ENCODE data around the gene CHMP2B. TPM values are rescaled to one million over a fixed set of nuclear protein-coding genes. Genes with fewer than 3 reads are reported as not detected.
"Not testable (repeated sequence)": the region's sequence is repeated elsewhere in the genome, so short reads cannot be mapped to it uniquely, and the experiment has no call there.

CHMP2B gene
- total RNA-seq, 1 experiment from 2014 or later: 31.2 TPM

DNA sequence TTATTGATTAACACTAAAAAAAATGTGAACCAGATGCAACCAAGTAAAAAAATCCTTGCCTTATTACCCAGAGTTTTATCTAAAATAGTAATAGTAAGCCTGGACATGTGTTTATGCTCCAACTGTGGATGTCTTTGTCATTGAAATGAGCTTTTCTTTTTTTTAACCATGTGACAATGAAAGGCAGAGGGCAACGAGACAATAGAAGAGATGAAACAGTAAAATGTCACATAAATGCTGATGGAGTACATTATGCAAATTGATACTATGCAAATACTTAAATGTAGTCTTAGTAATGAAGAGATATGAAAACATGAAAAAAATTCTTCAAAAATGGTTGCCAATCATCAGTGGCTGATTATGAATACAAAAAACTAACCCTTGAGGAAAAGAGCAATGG, 20.5 kb upstream of the CHMP2B start:
- no peaks in the 10 kb centered on the region for H3K36me3 ChIP-seq (replicated peaks; ENCODE audit: control insufficient read depth, insufficient read depth, low read length)
- no peak overlapping the region for H3K4me3 ChIP-seq (ENCODE audit: insufficient read depth, low read depth, low read length)
- no peak for DNase-seq
- H3K27me3 ChIP-seq (ENCODE audit: control insufficient read depth, insufficient read depth, low read length): no peaks in the 10 kb centered on the region

DNA sequence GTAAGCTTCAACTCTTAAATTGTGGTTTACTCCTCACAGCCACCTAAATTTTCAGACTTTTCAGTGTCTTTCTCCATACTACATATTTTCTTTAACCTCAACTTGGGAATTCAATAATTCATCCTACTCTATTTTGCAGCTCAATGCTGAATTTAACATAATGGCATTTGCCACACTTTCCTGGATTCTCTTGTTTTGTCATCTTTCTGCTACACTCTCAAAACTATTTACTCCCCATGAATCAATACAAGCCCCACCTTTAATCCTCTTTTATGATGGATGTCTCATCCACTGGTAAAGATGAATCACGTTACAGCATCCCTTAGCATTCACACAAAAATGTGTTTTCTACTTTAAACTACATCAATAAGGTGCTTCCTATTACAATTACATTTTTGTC, 19.6 kb upstream of the CHMP2B start:
- no peaks in the 10 kb centered on the region for H3K27me3 ChIP-seq (ENCODE audit: control insufficient read depth, insufficient read depth, low read length)
- no peak overlapping the region for H3K4me3 ChIP-seq (ENCODE audit: insufficient read depth, low read depth, low read length)
- no peaks in the 10 kb centered on the region for H3K36me3 ChIP-seq (replicated peaks; ENCODE audit: control insufficient read depth, insufficient read depth, low read length)
- no peak for DNase-seq

DNA sequence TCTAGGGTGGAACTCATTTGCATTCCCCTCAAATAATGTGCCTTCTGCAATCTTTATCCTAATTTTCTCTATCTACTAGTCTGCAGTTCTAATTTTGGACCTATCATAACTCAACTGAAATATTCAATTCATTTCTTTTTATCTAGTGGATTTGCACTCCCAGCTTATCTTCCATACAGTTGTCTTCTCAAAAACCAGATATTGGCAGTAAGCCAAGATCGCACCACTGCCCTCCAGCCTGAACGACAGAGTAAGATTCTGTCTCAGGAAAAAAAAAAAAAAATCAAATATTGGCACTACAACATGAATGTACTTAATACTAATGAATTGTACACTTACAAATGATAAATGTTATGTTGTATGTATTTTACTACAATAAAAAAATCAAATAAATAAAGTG, 18.0 kb upstream of the CHMP2B start:
- Histone ChIP-seq H3K27me3 (ENCODE audit: control insufficient read depth, insufficient read depth, low read length) (no peaks in the 10 kb centered on the region), H3K36me3 (replicated peaks; ENCODE audit: control insufficient read depth, insufficient read depth, low read length) (no peaks in the 10 kb centered on the region), H3K4me3 (ENCODE audit: insufficient read depth, low read depth, low read length) (no peak overlapping the region)
- no peak for DNase-seq

DNA sequence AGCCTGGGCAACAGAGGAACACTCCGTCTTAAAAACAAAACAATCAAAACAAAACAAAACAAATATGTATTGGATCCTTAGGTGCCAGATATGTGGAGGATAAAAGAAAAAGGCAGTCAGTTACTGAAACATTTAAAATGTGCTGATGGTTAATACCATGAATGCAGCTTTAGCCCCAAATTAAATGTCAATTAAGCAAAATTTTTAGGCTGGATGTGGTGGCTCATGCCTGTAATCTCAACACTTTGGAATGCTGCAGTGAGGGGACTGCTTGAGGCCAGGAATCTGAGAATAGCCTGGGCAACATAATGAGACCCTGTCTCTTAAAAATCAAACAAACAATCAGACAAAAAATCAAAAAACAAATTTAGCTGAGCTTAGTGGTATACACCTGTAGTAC, 8.5 kb upstream of the CHMP2B start:
- Histone ChIP-seq H3K36me3 (replicated peaks; ENCODE audit: control insufficient read depth, insufficient read depth, low read length) (no peaks in the 10 kb centered on the region), H3K27me3 (ENCODE audit: control insufficient read depth, insufficient read depth, low read length) (no peaks in the 10 kb centered on the region)

DNA sequence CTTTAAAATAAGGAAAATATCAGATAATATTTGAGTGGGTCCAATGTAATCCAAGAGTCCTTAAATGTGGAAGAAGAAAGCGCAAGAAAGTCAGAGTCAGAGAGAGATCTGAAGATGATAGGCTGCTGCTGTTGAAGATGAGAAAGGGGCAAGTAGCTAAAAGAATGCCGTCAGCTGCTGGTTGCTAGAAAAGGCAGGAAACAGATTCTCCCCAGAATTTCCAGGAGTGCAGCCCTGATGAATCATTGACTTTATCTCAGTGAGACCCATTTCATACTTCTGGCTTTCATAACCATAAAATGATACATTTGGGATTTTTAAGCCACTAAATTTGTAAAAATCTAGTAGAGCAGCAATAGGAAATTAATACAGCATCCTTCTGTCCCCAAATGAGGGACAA, 7.5 kb upstream of the CHMP2B start:
- Histone ChIP-seq H3K36me3 (replicated peaks; ENCODE audit: control insufficient read depth, insufficient read depth, low read length) (no peaks in the 10 kb centered on the region), H3K27me3 (ENCODE audit: control insufficient read depth, insufficient read depth, low read length) (no peaks in the 10 kb centered on the region), H3K4me3 (ENCODE audit: insufficient read depth, low read depth, low read length) (no peak overlapping the region)
- DNase-seq: no peak

More for the DNA sequence above, 8.5 kb upstream of the CHMP2B start:
- no peak for DNase-seq
- H3K4me3 ChIP-seq (ENCODE audit: insufficient read depth, low read depth, low read length): no peak overlapping the region

DNA sequence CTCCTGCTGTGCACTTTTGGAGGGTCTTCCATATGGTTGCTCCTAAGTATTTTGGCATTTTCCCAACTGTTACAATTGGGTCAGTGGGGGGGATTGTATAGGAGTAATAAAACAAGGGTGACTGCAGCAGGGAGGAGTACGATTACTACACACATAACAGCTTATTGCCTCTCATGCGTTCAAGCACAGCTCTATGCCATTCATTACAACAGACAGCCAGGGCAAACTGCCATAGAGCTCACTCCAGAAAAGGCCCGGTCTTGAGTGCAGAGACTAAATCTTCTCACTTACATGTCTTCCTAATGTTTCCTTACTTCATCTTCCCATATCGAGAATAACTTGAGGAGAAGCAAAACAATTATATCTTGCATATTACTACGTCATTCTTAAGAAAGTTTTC, 1.4 kb upstream of the CHMP2B start:
- Histone ChIP-seq H3K4me3 (ENCODE audit: insufficient read depth, low read depth, low read length) (no peak overlapping the region), H3K27me3 (ENCODE audit: control insufficient read depth, insufficient read depth, low read length) (no peaks in the 10 kb centered on the region), H3K36me3 (replicated peaks; ENCODE audit: control insufficient read depth, insufficient read depth, low read length) (no peaks in the 10 kb centered on the region)
- DNase-seq: no peak

DNA sequence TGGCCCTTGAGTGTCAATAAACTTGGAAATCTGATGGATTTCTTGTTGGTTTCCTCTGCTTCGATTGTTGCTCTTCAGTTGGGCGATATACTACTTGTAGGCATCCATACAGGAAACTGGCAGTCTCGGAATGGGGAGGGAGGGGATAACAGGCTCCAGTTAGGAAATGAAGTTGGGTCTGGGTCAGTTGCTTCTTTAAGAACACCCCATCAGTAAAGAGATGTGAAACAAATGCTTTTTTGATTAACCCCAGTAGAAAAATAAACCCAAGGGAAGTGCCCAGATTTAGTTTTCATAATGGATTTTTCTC, 681 bp downstream of the CHMP2B start:
- no peaks in the 10 kb centered on the region for H3K36me3 ChIP-seq (replicated peaks; ENCODE audit: control insufficient read depth, insufficient read depth, low read length)
- H3K4me3 ChIP-seq (ENCODE audit: insufficient read depth, low read depth, low read length): peak overlapping the region; percentile 95
- H3K27me3 ChIP-seq (ENCODE audit: control insufficient read depth, insufficient read depth, low read length): no peaks in the 10 kb centered on the region
- peak; percentile 31 for DNase-seq

DNA sequence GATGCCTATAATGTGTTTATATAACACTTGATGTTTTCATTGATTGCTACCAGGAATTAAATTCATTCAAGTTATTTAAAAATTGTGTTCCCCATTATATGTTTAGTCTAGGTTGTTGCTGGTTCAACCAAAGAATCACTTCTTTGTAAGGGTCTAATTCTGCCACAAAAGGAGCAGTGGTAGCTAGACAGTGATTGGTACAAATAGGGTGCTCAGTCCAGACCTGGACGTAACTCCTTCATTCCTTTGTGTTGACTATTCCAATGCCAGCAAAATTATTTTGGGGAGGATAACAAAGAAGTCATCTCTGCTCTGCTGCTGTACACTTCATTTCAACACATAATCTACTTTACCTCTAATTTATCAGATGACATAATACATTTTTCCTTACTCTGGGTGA, 1.2 kb downstream of the CHMP2B start:
- H3K4me3 ChIP-seq (ENCODE audit: insufficient read depth, low read depth, low read length): peak overlapping the region; percentile 95; the same call in 1 of the 2 replicates
- DNase-seq: no peak
- H3K27me3 ChIP-seq (ENCODE audit: control insufficient read depth, insufficient read depth, low read length): no peaks in the 10 kb centered on the region
- no peaks in the 10 kb centered on the region for H3K36me3 ChIP-seq (replicated peaks; ENCODE audit: control insufficient read depth, insufficient read depth, low read length)

DNA sequence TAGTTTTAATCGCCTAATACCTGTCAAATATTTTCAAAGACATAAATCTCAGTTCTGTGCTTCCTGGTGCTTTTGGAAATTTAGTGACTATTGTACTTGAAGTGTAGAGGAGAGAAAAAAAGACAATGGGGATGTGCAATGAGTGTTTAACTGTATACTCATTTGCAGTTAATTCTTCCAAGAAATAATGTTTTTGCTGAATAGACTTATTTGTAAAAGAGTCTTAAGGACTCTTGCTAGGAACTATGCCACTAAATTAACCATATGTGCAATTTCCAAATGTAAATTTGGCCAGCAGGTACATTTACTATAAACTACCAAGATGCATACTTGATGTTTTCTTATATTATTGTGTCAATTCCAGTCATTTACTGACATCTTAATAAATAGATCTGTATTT, 2.0 kb downstream of the CHMP2B start:
- no peak for DNase-seq
- Histone ChIP-seq H3K27me3 (ENCODE audit: control insufficient read depth, insufficient read depth, low read length) (no peaks in the 10 kb centered on the region), H3K4me3 (ENCODE audit: insufficient read depth, low read depth, low read length) (no peak overlapping the region), H3K36me3 (replicated peaks; ENCODE audit: control insufficient read depth, insufficient read depth, low read length) (no peaks in the 10 kb centered on the region)

DNA sequence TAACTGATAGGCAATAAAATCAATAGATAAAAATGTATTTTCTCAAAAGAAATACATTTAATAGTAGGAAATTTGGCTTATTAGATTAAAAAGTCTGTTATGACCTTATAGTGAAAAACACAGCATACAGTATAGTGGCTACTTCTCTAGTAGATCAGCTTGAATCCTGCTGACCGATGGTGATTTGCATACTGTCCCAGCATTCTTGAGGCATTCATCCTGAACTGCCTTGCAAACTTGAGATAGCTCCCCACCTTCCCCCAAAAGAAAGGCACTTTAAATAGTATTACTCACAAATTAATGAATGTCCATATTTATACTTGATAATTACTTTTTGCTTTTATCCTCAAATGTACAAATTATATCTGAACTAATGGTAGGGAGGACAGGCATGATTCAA, 6.7 kb downstream of the CHMP2B start:
- no peaks in the 10 kb centered on the region for H3K27me3 ChIP-seq (ENCODE audit: control insufficient read depth, insufficient read depth, low read length)
- H3K4me3 ChIP-seq (ENCODE audit: insufficient read depth, low read depth, low read length): no peak overlapping the region
- H3K36me3 ChIP-seq (replicated peaks; ENCODE audit: control insufficient read depth, insufficient read depth, low read length): no peaks in the 10 kb centered on the region; the same call in 1 of the 2 replicates
- no peak for DNase-seq

DNA sequence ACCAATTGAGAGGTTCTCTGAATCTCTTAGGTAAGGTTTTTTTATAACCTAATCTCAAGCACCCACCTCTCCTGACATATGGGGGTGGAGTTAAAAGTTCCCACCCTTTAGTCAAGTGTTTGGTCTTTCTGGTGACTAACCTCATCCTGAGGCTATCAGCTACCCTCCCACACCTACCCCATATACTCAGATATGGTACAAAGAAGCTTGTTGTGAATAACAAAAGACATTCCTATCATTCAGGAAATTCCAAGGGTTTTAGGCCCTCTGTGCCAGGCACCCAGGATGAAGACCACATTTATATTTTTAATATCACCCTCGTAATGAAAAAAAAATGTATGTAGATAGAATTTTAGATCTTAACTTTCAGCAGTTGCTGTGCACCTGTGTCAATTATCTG, 9.0 kb downstream of the CHMP2B start:
- Histone ChIP-seq H3K36me3 (replicated peaks; ENCODE audit: control insufficient read depth, insufficient read depth, low read length) (no peaks in the 10 kb centered on the region; the same call in 1 of the 2 replicates), H3K4me3 (ENCODE audit: insufficient read depth, low read depth, low read length) (no peak overlapping the region), H3K27me3 (ENCODE audit: control insufficient read depth, insufficient read depth, low read length) (no peaks in the 10 kb centered on the region)
- no peak for DNase-seq

DNA sequence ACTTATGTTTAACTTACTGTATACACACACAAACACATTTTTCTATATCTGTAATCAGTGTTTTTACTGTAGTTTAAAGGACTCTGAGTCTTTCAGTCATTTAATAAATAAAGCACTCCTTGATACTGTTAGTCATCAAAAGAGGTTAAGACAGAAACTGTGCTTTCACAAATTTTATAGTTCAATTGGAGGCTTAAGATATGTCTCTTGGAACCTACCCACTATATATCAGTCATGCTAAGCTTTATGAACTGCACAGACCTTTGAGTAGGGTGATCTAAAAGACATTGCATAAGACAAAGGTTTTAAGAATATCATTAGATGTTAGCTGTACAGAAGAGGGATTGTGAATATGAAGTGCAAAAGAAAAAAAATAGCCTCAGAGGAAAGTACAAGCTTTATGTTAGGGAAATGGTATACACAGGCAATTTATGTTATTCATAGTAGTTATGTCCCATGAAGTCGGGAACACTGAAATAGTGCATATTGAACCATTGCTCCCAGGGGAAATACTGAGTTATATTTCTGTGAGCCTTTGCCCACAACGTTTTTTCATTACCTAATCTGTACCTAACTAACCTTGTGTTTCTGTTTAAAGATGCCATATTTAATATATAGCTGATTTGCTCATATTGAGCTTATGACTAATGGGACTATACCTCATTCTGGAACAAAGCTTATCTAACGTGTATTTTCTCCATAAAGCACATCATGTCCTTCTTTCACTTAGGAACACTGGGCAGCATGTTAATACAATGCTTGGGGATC, 19.7 kb downstream of the CHMP2B start:
- Histone ChIP-seq H3K27me3 (ENCODE audit: control insufficient read depth, insufficient read depth, low read length) (no peaks in the 10 kb centered on the region), H3K4me3 (ENCODE audit: insufficient read depth, low read depth, low read length) (no peak overlapping the region), H3K36me3 (replicated peaks; ENCODE audit: control insufficient read depth, insufficient read depth, low read length) (no peaks in the 10 kb centered on the region; the same call in none of the 2 replicates)
- no peak for DNase-seq

DNA sequence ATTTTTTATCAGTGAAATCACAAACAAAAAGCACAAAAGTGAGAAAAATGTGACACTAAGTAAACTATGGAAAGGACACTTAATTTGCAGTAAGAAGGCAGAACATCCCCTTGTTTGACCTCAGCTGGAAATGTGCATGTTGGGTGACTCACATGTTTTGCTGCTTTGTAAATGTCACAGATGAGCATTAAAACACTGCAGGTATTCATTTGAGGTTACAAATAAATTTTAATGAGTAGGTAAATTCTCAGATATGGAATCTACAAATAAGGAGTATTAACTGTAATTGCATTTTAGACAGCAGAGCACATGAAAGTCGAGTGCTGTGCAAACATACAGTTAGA, 20.3 kb downstream of the CHMP2B start:
- no peak overlapping the region for H3K4me3 ChIP-seq (ENCODE audit: insufficient read depth, low read depth, low read length)
- no peaks in the 10 kb centered on the region; the same call in none of the 2 replicates for H3K36me3 ChIP-seq (replicated peaks; ENCODE audit: control insufficient read depth, insufficient read depth, low read length)
- H3K27me3 ChIP-seq (ENCODE audit: control insufficient read depth, insufficient read depth, low read length): no peaks in the 10 kb centered on the region
- DNase-seq: no peak

DNA sequence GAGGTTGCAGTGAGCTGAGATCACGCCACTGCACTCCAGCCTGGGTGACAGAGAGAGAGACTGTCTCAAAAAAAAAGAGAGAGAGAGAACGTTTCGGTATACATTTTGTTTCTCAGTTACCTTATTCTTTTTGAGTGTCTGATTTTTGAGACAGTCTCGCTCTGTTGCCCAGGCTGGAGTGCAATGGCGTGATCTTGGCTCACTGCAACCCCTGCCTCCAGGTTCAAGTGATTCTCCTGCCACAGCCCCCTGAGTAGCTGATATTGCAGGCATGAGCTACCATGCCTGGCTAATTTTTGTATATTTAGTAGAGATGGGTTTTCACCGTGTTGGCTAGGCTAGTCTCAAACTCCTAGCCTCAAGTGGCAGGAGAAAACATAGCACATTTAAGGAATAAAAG, 21.1 kb downstream of the CHMP2B start:
- H3K4me3 ChIP-seq (ENCODE audit: insufficient read depth, low read depth, low read length); DNase-seq; H3K36me3 ChIP-seq (replicated peaks; ENCODE audit: control insufficient read depth, insufficient read depth, low read length); H3K27me3 ChIP-seq (ENCODE audit: control insufficient read depth, insufficient read depth, low read length): not testable (repeated sequence)

DNA sequence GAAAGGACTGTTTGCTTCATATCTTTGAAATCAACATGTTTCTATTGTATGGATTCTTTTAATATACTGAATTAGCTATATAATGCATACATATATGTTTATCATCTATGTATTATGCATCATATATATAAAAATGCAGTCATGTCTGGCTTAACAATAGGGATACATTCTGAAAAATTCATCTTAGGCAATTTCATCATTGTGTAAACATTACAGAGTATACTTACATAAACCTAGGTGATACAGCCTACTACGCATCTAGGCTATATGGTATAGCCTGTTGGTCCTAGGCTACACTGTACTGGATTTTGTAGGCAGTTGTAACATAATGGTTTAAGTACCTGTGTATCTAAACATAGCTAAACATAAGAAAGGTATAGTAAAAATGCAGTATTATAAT, 21.7 kb downstream of the CHMP2B start:
- H3K27me3 ChIP-seq (ENCODE audit: control insufficient read depth, insufficient read depth, low read length): no peaks in the 10 kb centered on the region
- DNase-seq: no peak

DNA sequence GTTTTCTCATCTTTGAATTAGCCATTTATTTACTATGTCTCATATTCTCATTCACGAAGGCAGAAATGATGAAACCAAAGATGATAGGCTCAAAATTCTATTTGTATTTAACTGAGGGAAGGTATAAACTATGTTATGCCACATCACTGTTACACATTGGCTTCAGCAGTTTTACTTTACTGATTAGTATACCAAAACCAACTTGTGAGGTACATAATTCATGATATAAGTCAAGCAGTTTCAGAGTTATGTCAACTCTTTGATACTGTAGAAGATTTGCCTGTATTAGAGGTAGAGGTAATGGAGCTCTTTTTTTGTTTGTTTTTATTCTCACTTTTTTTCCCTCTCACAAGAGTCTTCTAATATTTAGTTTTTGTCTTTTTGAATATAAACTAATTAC, 22.9 kb downstream of the CHMP2B start:
- no peak overlapping the region for H3K4me3 ChIP-seq (ENCODE audit: insufficient read depth, low read depth, low read length)
- peaks cover 2% of the 10 kb centered on the region for H3K36me3 ChIP-seq (replicated peaks; ENCODE audit: control insufficient read depth, insufficient read depth, low read length)
- DNase-seq: no peak
- no peaks in the 10 kb centered on the region for H3K27me3 ChIP-seq (ENCODE audit: control insufficient read depth, insufficient read depth, low read length)

More for the DNA sequence above, 21.7 kb downstream of the CHMP2B start:
- peaks cover 2% of the 10 kb centered on the region for H3K36me3 ChIP-seq (replicated peaks; ENCODE audit: control insufficient read depth, insufficient read depth, low read length)
- H3K4me3 ChIP-seq (ENCODE audit: insufficient read depth, low read depth, low read length): no peak overlapping the region
